HT-29 (cell line): Measurements from ENCODE around the gene WNT2. TPM values are rescaled to one million over a fixed set of nuclear protein-coding genes. Genes with fewer than 3 reads are reported as not detected.
A peak's percentile ranks its signal among the peaks of the same experiment; 100 is the strongest.

Experiments
- DNase-seq: peaks from one replicate; pipeline ENCODE4 v3.0.0-alpha.2; 2015; ENCODE audit warnings: low spot score
- total RNA-seq: library from RNA; depleted of rRNA; stranded (reverse); fragments of >200 nt; shearing (Covaris generic); gene quantifications from 2 replicates; pipeline ENCODE4 v1.2.3, GENCODE V29; 2014; rRNA removed

Gene WNT2
- total RNA-seq: not detected in 2 replicates

- no peak for DNase-seq
These were observed at the start of gene WNT2 for GRCh38 chr7:117322741-117323304. Gene WNT2, minus strand, starts transcription at chr7:117323058. Its CDS starts 69 bp downstream, at chr7:117322989.

GRCh38 chr7:117372073-117372472 is 49.2 kb upstream of the WNT2 start:
- DNase-seq: no peak

- no peak for DNase-seq
These were observed 41.7 kb upstream of the WNT2 start for GRCh38 chr7:117364339-117365080.

DNA sequence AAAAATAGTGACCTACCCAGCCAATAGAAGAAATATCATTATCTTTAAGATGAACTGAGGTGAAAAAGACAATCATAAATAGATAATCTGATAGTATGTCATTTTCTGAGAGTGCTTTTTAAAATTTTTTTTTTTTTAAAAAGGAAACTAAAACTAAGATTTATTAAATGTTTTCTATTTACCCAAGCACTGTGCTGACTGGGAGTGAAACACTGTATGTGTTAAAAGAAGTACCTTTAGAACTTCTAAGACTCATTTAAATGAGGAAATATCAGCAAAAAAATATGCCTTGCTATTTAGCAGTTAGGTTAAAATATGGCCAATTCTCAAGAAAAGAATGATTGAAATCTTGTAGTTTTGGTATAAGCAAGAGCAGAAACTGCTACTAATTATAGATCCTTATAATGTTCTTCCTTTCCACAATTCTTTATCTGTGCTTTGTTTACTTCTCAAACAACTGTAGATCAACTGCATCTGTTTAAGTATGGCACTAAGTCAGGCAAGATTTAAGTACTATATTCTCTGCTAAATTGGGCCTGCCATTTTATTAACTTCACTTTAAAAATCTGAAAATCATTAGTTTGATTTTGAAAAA is 39.5 kb upstream of the WNT2 start:
- no peak for DNase-seq

- peak; percentile 60 for DNase-seq
These were observed 27.2 kb upstream of the WNT2 start for GRCh38 chr7:117350027-117350426.

DNA sequence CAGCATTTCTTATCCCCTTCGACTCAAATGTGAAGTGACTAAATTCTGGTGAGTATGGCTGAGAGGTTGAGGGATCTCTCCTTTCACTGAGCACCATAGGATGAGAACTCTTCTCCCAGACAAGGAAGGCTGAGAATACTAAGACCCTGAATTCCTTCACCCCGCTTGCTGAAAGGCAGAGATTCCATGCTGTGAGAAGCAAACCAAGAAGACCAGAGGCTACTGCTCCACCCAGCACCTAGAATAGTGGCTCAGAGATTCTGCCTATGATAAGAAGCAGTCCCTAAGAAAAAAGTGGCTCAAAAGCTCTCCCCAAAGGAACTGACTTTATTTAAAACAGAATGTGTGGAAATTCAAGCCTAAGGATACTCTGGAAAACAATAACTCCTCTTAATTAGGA is 26.7 kb upstream of the WNT2 start:
- no peak for DNase-seq

- no peak for DNase-seq
These were observed 25.3 kb upstream of the WNT2 start for GRCh38 chr7:117347962-117348672.

- no peak for DNase-seq
These were observed 24.6 kb upstream of the WNT2 start for GRCh38 chr7:117347480-117347879.

- no peak for DNase-seq
These were observed 23.3 kb upstream of the WNT2 start for GRCh38 chr7:117346161-117346560.

- DNase-seq: no peak
These were observed 15.2 kb upstream of the WNT2 start for GRCh38 chr7:117338020-117338419.

- no peak for DNase-seq
These were observed 10.3 kb upstream of the WNT2 start for GRCh38 chr7:117333168-117333567.

GRCh38 chr7:117332031-117332430 is 9.2 kb upstream of the WNT2 start:
- no peak for DNase-seq

- no peak for DNase-seq
These were observed 3.0 kb upstream of the WNT2 start for GRCh38 chr7:117325836-117326235.

- no peak for DNase-seq
These were observed 2.1 kb upstream of the WNT2 start for GRCh38 chr7:117324960-117325359.

- DNase-seq: no peak
These were observed 1.2 kb upstream of the WNT2 start for GRCh38 chr7:117323851-117324711.

- no peak for DNase-seq
These were observed 520 bp upstream of the WNT2 start for GRCh38 chr7:117323305-117323850.

DNA sequence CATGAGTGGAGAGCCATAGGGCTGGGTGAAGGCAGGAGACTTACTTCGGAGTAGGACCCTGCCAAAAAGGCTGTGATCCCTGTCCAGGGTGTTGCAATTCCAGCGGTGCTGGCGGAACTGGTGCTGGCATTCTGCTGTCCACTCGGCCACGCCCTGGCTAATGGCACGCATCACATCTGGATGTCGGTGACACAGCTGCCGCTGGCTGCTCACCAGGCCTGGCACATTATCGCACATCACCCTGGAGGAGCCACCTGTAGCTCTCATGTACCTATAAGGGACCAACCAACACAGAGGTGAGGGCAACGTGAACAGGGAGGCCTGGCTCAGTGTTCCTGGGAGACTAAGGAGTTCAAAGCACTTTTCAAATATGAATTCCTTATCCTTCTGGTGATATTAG is 2.3 kb downstream of the WNT2 start:
- DNase-seq: no peak

- no peak for DNase-seq
These were observed 3.7 kb downstream of the WNT2 start for GRCh38 chr7:117319181-117319580.

DNA sequence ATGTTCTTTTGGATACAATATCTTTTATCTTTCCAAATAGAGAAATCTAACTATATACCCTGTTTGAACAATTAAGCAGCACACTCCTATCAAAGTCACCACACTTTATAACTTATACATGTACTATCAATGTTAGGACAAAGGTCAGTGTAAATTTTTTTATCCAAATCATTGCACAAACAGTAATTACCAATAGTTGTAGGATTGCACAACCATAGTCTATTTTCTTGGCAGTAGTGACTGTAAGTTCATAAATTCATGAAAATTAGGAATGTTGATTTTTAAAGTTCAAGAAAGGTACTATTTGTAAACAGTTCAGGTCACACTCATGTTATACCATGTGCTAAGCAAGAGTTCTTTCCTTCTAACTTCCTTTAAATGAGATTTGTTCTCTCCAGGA is 9.3 kb downstream of the WNT2 start:
- DNase-seq: no peak

DNA sequence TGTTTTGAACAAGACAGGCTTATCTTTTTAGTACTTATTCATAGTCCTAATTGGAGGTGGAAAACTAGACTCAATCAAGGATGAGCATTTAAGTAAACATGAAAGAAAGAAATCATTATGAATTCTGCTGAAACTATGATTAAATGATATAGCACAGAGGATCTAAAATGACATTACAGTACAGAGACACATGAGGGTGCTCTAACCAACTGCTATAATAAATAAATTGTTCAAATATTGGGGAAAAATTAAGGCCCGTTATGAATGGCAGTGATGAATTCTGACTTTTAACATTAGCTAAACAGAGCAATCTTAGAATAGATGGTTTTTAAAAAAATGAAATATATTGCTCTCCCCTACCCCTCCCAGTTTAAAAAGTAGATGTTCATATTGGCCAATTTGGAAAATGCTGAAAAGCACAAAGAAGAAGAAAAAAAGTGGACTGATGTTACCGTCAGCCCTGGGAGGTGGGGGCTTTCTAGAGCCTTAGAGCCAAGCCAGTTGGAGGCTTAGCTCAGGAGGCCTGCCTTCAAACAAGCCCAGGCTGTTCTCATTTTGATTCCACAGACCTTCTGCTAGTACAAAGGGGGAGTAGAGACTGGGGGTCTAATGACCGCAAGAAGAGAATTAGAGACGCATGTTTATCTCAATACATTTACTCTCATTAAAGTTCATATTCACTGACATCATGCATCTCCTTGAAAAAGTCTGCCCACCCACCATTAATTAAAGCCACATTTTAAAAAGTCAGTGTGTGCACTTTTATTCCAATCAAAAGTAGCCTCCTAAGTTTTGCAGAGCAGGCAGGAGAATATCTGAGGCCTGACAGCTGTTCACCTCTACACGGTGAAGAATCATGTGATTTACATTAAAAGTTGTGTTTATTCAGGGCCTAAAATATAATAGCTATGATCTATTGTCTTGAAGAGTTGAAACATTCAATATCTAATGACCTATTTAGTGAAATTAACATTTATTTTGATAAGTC is 10.0 kb downstream of the WNT2 start:
- peak; percentile 41 for DNase-seq
